A673 (cell line): Measurements from ENCODE around the gene PDCD11. TPM values are rescaled to one million over a fixed set of nuclear protein-coding genes. Genes with fewer than 3 reads are reported as not detected.
"Not testable (repeated sequence)": the region's sequence is repeated elsewhere in the genome, so short reads cannot be mapped to it uniquely, and the experiment has no call there.

Experiments used
- BruUV-seq: library from RNA; stranded (reverse); fragments of 400-500 nt; replicated peaks from 2 replicates; lab custom pipeline; 2021; lab: Mats Ljungman, UMichigan
- CTCF ChIA-PET: fragments of 300-600 bp; sonication (Branson Sonifier 250); formaldehyde crosslinking; loops from one replicate; lab custom pipeline; 2022; ENCODE audit warnings: antibody characterized with exemption; lab: Charles Lee
- POLR2A ChIA-PET: fragments of 300-600 bp; sonication (Branson Sonifier 250); formaldehyde crosslinking; loops from one replicate; lab custom pipeline; 2022; ENCODE audit warnings: antibody characterized with exemption; ENCODE audit not compliant: low non-redundant PET; lab: Charles Lee
- DNase-seq: peaks from one replicate; pipeline ENCODE4 v3.0.0-alpha.2; 2015; ENCODE audit warnings: low spot score
- H3K27ac ChIP-seq: fragments of 200-600 bp; sonication (generic); 2 replicates; pipeline ENCODE4 v1.5.1; 2016; ENCODE audit warnings: mixed run types, low read depth, mild to moderate bottlenecking, mixed read lengths, antibody characterized with exemption, low read length; ENCODE audit not compliant: poor library complexity, severe bottlenecking
- H3K27me3 ChIP-seq: fragments of 200-600 bp; sonication (generic); replicated peaks from 2 replicates; pipeline ENCODE4 v1.6.1; 2017; ENCODE audit warnings: mixed run types, low read depth, mild to moderate bottlenecking, mixed read lengths, antibody characterized with exemption, low read length; ENCODE audit not compliant: insufficient read depth, poor library complexity
- H3K36me3 ChIP-seq: fragments of 200-600 bp; sonication (generic); 2 replicates; pipeline ENCODE4 v1.6.1; 2016; ENCODE audit warnings: mixed run types, mild to moderate bottlenecking, mixed read lengths, antibody characterized with exemption, low read length; ENCODE audit not compliant: insufficient read depth, poor library complexity, severe bottlenecking
- H3K4me1 ChIP-seq: fragments of 200-600 bp; sonication (generic); 2 replicates; pipeline ENCODE4 v1.6.1; 2017; ENCODE audit warnings: mixed run types, mild to moderate bottlenecking, mixed read lengths, antibody characterized with exemption, low read length; ENCODE audit not compliant: insufficient read depth, poor library complexity, severe bottlenecking
- H3K4me3 ChIP-seq: fragments of 200-600 bp; sonication (generic); 2 replicates; pipeline ENCODE4 v1.5.1; 2016; ENCODE audit warnings: low read depth, mixed run types, mild to moderate bottlenecking, mixed read lengths, low read length; ENCODE audit not compliant: poor library complexity, severe bottlenecking
- H3K9me3 ChIP-seq: fragments of 200-600 bp; sonication (generic); 2 replicates; pipeline ENCODE4 v1.6.1; 2016; ENCODE audit warnings: mixed run types, low read depth, mild to moderate bottlenecking, mixed read lengths, antibody characterized with exemption, low read length; ENCODE audit not compliant: poor library complexity, severe bottlenecking
- CTCF ChIP-seq: fragments of 300-800, 200-600 bp; sonication (generic); conservative IDR thresholded peaks from 2 replicates; pipeline ENCODE4 v1.5.1; 2017; ENCODE audit warnings: low read depth, mild to moderate bottlenecking, antibody characterized with exemption, low read length, moderate library complexity, mixed read lengths
- EZH2 ChIP-seq: fragments of 200-600 bp; sonication (generic); IDR thresholded peaks from 2 replicates; pipeline ENCODE4 v1.6.1; 2017; ENCODE audit warnings: borderline replicate concordance, low read depth, mild to moderate bottlenecking, mixed read lengths, antibody characterized with exemption, low read length; ENCODE audit not compliant: poor library complexity, severe bottlenecking
- intact Hi-C: fragments of 100-400 bp; cut with micrococcal nuclease; formaldehyde crosslinking; loops from one replicate; pipeline ENCODE4 v1.10.0; 2022; ENCODE audit not compliant: unreplicated experiment
- total RNA-seq: library from RNA; stranded (reverse); gene quantifications from 2 replicates; pipeline ENCODE4 v1.2.3, GENCODE V29; 2021

The PDCD11 gene
- total RNA-seq, 1 experiment from 2014 or later = 78.1 TPM

GRCh38 chr10:103350517-103351260 lies 45.7 kb upstream of the PDCD11 start, which contains the start of gene PCGF6:
TSS of gene PCGF6 (minus strand) at chr10:103351140. CDS start at chr10:103351066, 74 bp downstream.
- BruUV-seq = TSS peak; percentile 26
- intact Hi-C loops = loop anchor here (2.0 kb wide), 1 partner anchor 46 kb away; the partner anchor contains the start of genes ATP5MK and PDCD11

GRCh38 chr10:103353281-103353680 lies 43.1 kb upstream of the PDCD11 start:
- peaks cover 9% of the 10 kb centered on the region for H3K36me3 ChIP-seq
- ChIA-PET CTCF (interaction anchor here (0.6 to 0.7 kb wide), 2 partner anchors 242 to 514 kb away, joined by 3 to 17 read pairs; no protein-coding TSS in a partner anchor), POLR2A (no interaction called here)
- BruUV-seq = no TSS peak
- peaks cover 10% of the 10 kb centered on the region for H3K4me1 ChIP-seq
- H3K27ac ChIP-seq = no peak overlapping the region
- intact Hi-C loops = no loop called here
- H3K27me3 ChIP-seq = no peaks in the 10 kb centered on the region
- H3K4me3 ChIP-seq = no peak overlapping the region
- DNase-seq = peak; percentile 14
- H3K9me3 ChIP-seq = no peaks in the 10 kb centered on the region
- TF ChIP-seq CTCF = no peak
- no peak for TF ChIP-seq EZH2

More at GRCh38 chr10:103350517-103351260, 45.7 kb upstream of the PDCD11 start, which contains the start of gene PCGF6:
- peaks cover 27% of the 10 kb centered on the region for H3K36me3 ChIP-seq
- POLR2A ChIA-PET = no interaction called here
- H3K27ac ChIP-seq = peak within 1 kb of the TSS; percentile 90
- no peaks in the 10 kb centered on the region for H3K27me3 ChIP-seq
- H3K4me3 ChIP-seq = peak within 1 kb of the TSS; percentile 81
- peak; percentile 91 for DNase-seq
- CTCF ChIA-PET = no interaction called here
- TF ChIP-seq EZH2 = no peak
- TF ChIP-seq CTCF = no peak
- H3K9me3 ChIP-seq = no peaks in the 10 kb centered on the region
- peaks cover 10% of the 10 kb centered on the region for H3K4me1 ChIP-seq

- H3K27ac ChIP-seq, POLR2A ChIA-PET, intact Hi-C loops, CTCF ChIA-PET, DNase-seq, H3K36me3 ChIP-seq, BruUV-seq, H3K9me3 ChIP-seq, H3K4me3 ChIP-seq, H3K27me3 ChIP-seq, H3K4me1 ChIP-seq: not testable (repeated sequence)
Observed at GRCh38 chr10:103354567-103354966, 41.9 kb upstream of the PDCD11 start.
